Measurements from ENCODE around the gene RFLNA.

Gene RFLNA

DNA sequence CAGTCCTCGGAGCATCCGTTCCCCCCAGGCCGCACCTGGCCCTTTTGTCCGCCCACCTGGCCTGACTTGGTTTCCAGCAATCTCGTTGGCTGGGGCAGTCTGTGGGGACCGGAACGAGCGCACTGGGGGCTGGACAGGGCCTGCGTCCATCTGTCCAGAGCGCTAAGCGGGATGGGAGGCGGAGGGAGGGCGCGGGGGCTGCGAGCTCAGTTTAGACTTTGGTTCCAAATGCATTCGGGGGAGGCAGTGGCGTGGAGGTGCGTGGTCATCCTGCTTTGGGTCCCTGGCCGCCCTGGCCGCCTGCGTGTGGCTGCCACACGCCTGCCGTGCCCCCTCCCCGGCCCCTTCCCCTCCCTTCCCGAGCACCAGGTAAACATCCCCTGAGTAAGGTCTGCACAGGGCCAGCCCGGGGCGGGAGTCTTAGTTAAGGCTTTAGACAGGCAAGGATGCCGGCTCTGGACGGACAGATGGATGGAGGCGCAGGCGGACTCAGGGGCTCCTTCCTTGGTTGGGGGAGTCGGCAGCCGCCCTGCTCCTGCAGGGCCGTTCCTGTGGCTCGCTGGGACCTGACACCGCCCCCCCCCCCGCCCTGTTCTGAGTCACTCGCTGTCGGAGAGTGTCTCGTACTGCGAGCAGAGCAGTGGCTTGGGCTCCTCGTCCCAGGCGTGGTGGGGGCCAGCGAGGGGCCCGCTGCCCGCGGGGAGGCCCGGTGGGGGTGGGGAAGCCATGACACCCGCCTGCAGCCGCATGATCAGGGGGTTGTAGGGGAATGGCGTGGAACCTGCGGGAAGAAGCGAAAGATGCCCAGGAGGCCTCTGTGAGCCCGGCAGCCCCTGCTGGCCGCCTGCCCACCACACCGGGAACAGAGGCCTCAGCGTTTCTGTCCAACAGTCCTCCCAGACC is 30.2 kb downstream of the RFLNA start:
- FAIRE-seq, result no peak
- no peak for DNase-seq (ENCODE audit: insufficient read length)
- TF ChIP-seq POLR2A (IDR thresholded peaks at IDR 0.05; ENCODE audit: low read depth, low read length) (no peak), POLR2AphosphoS5 (IDR thresholded peaks at IDR 0.05; ENCODE audit: low read depth, low read length) (no peak), TAF1 (IDR thresholded peaks at IDR 0.05; ENCODE audit: borderline replicate concordance, low read depth, low read length) (no peak)

DNA sequence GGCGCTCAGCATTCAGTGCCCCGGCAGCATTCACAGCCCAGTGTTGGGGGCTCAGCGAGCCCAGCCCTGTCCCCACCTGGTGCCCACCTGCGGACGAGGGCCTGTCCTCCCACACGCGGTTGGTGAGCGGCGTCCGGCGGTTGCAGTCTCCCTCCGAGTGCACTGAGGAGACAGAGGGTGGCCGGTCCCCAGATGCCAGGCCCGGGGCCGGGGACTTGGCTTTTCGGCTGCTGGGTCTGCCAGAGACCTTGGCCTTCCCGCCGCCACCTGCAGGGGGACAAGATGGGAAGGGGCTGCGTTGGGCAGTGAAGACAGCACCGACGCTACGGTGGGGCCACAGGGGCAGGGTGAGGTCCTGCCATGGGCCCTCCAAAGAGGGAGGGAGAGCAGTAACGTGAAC is 31.2 kb downstream of the RFLNA start:
- no peak for DNase-seq (ENCODE audit: insufficient read length)
- no peak for FAIRE-seq
- TF ChIP-seq POLR2A (IDR thresholded peaks at IDR 0.05; ENCODE audit: low read depth, low read length) (no peak), POLR2AphosphoS5 (IDR thresholded peaks at IDR 0.05; ENCODE audit: low read depth, low read length) (no peak), TAF1 (IDR thresholded peaks at IDR 0.05; ENCODE audit: borderline replicate concordance, low read depth, low read length) (no peak)

DNA sequence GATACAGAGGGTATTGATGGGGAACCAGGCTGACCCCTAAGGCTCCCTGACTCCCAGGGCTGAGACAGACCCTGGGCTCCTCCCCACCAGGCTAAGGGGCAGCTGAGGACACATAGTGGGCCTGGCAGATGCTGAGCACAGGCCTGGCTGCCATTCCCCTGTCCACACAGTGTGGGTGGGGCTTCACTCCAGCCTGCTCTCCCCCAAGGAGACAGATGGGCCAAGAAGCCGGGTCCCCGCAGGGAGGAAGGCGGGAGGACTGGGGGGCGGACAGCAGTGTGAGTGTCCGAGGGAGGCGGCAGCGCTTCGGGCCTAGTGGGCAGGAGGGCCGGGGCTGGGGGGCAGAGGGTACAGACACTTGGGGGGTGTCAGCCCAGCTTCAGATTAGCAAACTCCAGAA is 32.0 kb downstream of the RFLNA start:
- DNase-seq (ENCODE audit: insufficient read length) (no peak), FAIRE-seq (no peak)
- TF ChIP-seq TAF1 (IDR thresholded peaks at IDR 0.05; ENCODE audit: borderline replicate concordance, low read depth, low read length) (no peak), POLR2A (IDR thresholded peaks at IDR 0.05; ENCODE audit: low read depth, low read length) (no peak), POLR2AphosphoS5 (IDR thresholded peaks at IDR 0.05; ENCODE audit: low read depth, low read length) (no peak)

DNA sequence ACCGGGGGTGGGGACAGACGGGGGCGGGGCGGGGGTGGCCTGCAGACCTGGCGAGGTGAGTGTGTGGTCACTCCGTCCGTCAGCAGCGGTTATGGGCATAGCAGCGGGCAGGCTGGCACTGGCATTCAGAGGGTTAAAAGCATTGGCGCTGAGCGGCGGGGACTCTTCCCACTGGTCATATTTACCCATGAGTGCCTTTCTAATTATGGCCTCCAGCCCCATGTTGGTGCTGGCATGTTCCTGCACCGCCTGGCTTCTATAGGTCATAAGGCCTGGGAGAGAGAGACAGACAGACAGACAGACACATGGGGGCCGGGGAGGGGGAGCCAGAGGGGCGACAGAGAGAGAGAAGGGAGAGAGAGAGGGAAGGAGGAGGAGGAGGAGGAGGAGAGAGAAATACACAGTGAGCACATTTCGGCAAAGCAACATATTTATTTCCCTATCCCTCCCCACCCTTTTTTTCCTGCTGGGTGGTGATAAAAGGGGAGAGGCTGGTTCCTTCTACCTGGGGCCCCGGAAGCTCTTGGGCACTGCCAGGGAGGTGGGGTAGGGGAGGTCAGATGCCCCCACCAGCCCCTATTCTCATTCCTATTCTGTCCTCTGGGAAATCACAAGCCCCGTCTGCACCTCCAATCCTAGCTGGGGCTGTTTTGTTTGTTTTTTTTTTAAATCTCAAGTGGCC is 32.6 kb downstream of the RFLNA start:
- no peak for FAIRE-seq
- TF ChIP-seq POLR2A (IDR thresholded peaks at IDR 0.05; ENCODE audit: low read depth, low read length), result no peak
- TF ChIP-seq TAF1 (IDR thresholded peaks at IDR 0.05; ENCODE audit: borderline replicate concordance, low read depth, low read length), result no peak
- no peak for TF ChIP-seq POLR2AphosphoS5 (IDR thresholded peaks at IDR 0.05; ENCODE audit: low read depth, low read length)

DNA sequence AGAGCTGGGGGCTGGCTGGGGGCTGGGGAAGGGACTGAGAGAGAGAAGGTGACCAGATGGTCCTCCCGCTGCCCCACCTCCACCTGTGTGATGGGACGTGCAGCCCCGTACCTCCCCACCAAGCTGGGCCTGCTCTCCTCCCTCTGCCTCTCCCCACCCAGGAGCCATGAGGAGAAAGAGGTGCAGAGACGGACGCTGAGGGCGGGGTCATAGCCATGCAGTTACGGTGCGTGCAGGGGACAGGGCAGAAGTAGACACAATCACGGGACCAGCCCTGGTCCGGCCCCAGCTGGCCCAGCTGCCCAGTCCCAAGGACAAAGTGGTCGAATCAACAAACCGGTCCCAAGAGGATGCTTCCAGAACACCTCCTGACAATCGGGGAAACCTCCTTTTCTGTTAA is 33.2 kb downstream of the RFLNA start:
- FAIRE-seq, result no peak
- DNase-seq (ENCODE audit: insufficient read length), result no peak
- no peak for TF ChIP-seq TAF1 (IDR thresholded peaks at IDR 0.05; ENCODE audit: borderline replicate concordance, low read depth, low read length)
- no peak for TF ChIP-seq POLR2AphosphoS5 (IDR thresholded peaks at IDR 0.05; ENCODE audit: low read depth, low read length)
- TF ChIP-seq POLR2A (IDR thresholded peaks at IDR 0.05; ENCODE audit: low read depth, low read length), result no peak

More for the DNA sequence above, 32.6 kb downstream of the RFLNA start:
- DNase-seq (ENCODE audit: insufficient read length), result no peak

DNA sequence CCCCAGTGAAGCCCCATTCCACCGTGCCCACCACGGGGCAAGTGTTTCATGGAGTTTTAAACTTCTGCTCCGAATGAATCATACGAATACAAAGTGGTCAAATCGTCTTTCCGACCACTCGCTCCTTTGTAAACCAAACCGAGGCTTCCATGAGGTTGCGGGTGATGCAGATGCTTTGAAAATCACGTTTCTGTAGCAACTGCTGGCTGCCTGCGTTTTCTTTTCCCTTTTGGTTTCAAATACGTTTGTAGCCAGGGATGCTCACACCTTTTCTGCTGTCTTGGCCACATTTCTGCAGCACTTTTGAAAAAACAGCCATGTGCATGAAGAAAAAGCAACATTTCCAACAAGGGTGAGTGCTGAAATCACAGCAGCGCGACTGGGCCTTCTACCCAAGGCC is 33.7 kb downstream of the RFLNA start:
- FAIRE-seq (no peak), DNase-seq (ENCODE audit: insufficient read length) (no peak)
- no peak for TF ChIP-seq POLR2A (IDR thresholded peaks at IDR 0.05; ENCODE audit: low read depth, low read length)
- no peak for TF ChIP-seq POLR2AphosphoS5 (IDR thresholded peaks at IDR 0.05; ENCODE audit: low read depth, low read length)
- no peak for TF ChIP-seq TAF1 (IDR thresholded peaks at IDR 0.05; ENCODE audit: borderline replicate concordance, low read depth, low read length)

GRCh38 chr12:124332058-124332672 is 37.3 kb downstream of the RFLNA start:
- FAIRE-seq (no peak), DNase-seq (ENCODE audit: insufficient read length) (no peak)

GRCh38 chr12:124332900-124333299 is 38.0 kb downstream of the RFLNA start:
- DNase-seq (ENCODE audit: insufficient read length) (no peak), FAIRE-seq (no peak)
- TF ChIP-seq TAF1 (IDR thresholded peaks at IDR 0.05; ENCODE audit: borderline replicate concordance, low read depth, low read length) (no peak), POLR2A (IDR thresholded peaks at IDR 0.05; ENCODE audit: low read depth, low read length) (no peak), POLR2AphosphoS5 (IDR thresholded peaks at IDR 0.05; ENCODE audit: low read depth, low read length) (no peak)

More at GRCh38 chr12:124332058-124332672, 37.3 kb downstream of the RFLNA start:
- TF ChIP-seq TAF1 (IDR thresholded peaks at IDR 0.05; ENCODE audit: borderline replicate concordance, low read depth, low read length) (no peak), POLR2A (IDR thresholded peaks at IDR 0.05; ENCODE audit: low read depth, low read length) (no peak), POLR2AphosphoS5 (IDR thresholded peaks at IDR 0.05; ENCODE audit: low read depth, low read length) (no peak)

- no peak for TF ChIP-seq TAF1 (IDR thresholded peaks at IDR 0.05; ENCODE audit: borderline replicate concordance, low read depth, low read length)
- peak; percentile 71; the same call in 1 of the 2 replicates for TF ChIP-seq POLR2AphosphoS5 (IDR thresholded peaks at IDR 0.05; ENCODE audit: low read depth, low read length)
- TF ChIP-seq POLR2A (IDR thresholded peaks at IDR 0.05; ENCODE audit: low read depth, low read length), result no peak
- DNase-seq (ENCODE audit: insufficient read length), result no peak
- FAIRE-seq, result no peak
Measured at GRCh38 chr12:124333724-124334123, 38.8 kb downstream of the RFLNA start.

GRCh38 chr12:124334266-124334665 is 39.4 kb downstream of the RFLNA start:
- TF ChIP-seq TAF1 (IDR thresholded peaks at IDR 0.05; ENCODE audit: borderline replicate concordance, low read depth, low read length) (no peak), POLR2A (IDR thresholded peaks at IDR 0.05; ENCODE audit: low read depth, low read length) (no peak), POLR2AphosphoS5 (IDR thresholded peaks at IDR 0.05; ENCODE audit: low read depth, low read length) (no peak)
- FAIRE-seq (no peak), DNase-seq (ENCODE audit: insufficient read length) (no peak)

DNA sequence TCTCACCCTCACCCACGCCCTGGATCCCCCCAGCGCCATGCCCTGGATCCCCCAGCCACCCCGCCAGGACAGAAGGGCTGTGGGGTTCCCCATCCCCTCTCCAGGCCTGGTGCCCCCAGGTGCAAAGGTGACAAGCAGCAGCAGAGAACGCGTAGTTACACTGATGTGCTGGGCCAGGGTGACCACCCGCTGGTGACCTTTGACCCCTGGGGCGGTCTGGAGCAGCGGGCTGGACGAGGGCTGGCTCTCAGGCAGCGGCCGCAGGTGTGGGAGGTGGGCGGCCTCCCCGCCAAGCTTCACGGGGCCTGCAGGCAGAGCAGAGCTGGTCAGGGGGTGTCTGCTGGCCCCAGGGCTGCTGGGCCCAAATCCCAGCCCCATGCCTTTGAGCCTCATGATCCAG is 40.1 kb downstream of the RFLNA start:
- no peak for DNase-seq (ENCODE audit: insufficient read length)
- FAIRE-seq, result no peak
- TF ChIP-seq POLR2AphosphoS5 (IDR thresholded peaks at IDR 0.05; ENCODE audit: low read depth, low read length), result no peak
- no peak for TF ChIP-seq POLR2A (IDR thresholded peaks at IDR 0.05; ENCODE audit: low read depth, low read length)
- no peak for TF ChIP-seq TAF1 (IDR thresholded peaks at IDR 0.05; ENCODE audit: borderline replicate concordance, low read depth, low read length)

Data from GM12892 (cell line).